ENCODE measurements around the gene ZNF644. TPM values are rescaled to one million over a fixed set of nuclear protein-coding genes. Genes with fewer than 3 reads are reported as not detected.
"Not testable (repeated sequence)": the region's sequence is repeated elsewhere in the genome, so short reads cannot be mapped to it uniquely, and the experiment has no call there.

Gene ZNF644
- total RNA-seq, 1 experiment from 2014 or later: 55.9 TPM

GRCh38 chr1:90899263-90899662, 122.6 kb downstream of the ZNF644 start:
- no peak overlapping the region for H3K4me3 ChIP-seq (replicated peaks in 1 of 2; ENCODE audit: low read depth in 1 of 2, low read length in 2 of 2)
- H3K9ac ChIP-seq (ENCODE audit: low read length): no peak overlapping the region
- H3K9me3 ChIP-seq (ENCODE audit: control insufficient read depth in 1 of 2, insufficient read depth in 1 of 2, low read depth in 1 of 2, low read length in 2 of 2): no peaks in the 10 kb centered on the region
- no peak for DNase-seq (ENCODE audit: low read depth, low spot score)
- no peak overlapping the region for H2AFZ ChIP-seq (ENCODE audit: low read depth, low read length, poor library complexity, severe bottlenecking)
- BruUV-seq (replicated peaks): no TSS peak
- H3K79me2 ChIP-seq (ENCODE audit: insufficient read depth, low read length): peaks cover 5% of the 10 kb centered on the region; the same call in 1 of the 2 replicates
- H3K4me1 ChIP-seq (ENCODE audit: control insufficient read depth in 1 of 2, insufficient read depth in 2 of 2, low read length in 2 of 2): no peaks in the 10 kb centered on the region
- no peaks in the 10 kb centered on the region for H3K36me3 ChIP-seq (ENCODE audit: control insufficient read depth in 1 of 2, insufficient read depth in 2 of 2, low read length in 2 of 2)
- intact Hi-C loops (cut with micrococcal nuclease): no loop called here
- ChIA-PET CTCF (no interaction called here), POLR2A (no interaction called here), RAD21 (ENCODE audit: low non-redundant PET in 1 of 2, low total read pairs in 2 of 2, uncharacterized antibody in 2 of 2, unreplicated experiment in 2 of 2) (no interaction called here)
- H3K27ac ChIP-seq (ENCODE audit: low read depth, low read length): no peak overlapping the region
- H3K4me2 ChIP-seq (ENCODE audit: low read length): no peak overlapping the region
- no peak for TF ChIP-seq CTCF (IDR thresholded peaks at IDR 0.05 in 2 of 3, conservative IDR thresholded peaks at IDR 0.05 in 1 of 3; ENCODE audit: borderline replicate concordance in 1 of 3, insufficient read depth in 1 of 3, low read depth in 2 of 3, low read length in 2 of 3)
- TF ChIP-seq, protein P1, sequence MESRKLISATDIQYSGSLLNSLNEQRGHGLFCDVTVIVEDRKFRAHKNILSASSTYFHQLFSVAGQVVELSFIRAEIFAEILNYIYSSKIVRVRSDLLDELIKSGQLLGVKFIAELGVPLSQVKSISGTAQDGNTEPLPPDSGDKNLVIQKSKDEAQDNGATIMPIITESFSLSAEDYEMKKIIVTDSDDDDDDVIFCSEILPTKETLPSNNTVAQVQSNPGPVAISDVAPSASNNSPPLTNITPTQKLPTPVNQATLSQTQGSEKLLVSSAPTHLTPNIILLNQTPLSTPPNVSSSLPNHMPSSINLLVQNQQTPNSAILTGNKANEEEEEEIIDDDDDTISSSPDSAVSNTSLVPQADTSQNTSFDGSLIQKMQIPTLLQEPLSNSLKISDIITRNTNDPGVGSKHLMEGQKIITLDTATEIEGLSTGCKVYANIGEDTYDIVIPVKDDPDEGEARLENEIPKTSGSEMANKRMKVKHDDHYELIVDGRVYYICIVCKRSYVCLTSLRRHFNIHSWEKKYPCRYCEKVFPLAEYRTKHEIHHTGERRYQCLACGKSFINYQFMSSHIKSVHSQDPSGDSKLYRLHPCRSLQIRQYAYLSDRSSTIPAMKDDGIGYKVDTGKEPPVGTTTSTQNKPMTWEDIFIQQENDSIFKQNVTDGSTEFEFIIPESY (IDR thresholded peaks at IDR 0.05; ENCODE audit: extremely low read depth, insufficient replicate concordance, low read length): no peak
- TF ChIP-seq, protein P2, sequence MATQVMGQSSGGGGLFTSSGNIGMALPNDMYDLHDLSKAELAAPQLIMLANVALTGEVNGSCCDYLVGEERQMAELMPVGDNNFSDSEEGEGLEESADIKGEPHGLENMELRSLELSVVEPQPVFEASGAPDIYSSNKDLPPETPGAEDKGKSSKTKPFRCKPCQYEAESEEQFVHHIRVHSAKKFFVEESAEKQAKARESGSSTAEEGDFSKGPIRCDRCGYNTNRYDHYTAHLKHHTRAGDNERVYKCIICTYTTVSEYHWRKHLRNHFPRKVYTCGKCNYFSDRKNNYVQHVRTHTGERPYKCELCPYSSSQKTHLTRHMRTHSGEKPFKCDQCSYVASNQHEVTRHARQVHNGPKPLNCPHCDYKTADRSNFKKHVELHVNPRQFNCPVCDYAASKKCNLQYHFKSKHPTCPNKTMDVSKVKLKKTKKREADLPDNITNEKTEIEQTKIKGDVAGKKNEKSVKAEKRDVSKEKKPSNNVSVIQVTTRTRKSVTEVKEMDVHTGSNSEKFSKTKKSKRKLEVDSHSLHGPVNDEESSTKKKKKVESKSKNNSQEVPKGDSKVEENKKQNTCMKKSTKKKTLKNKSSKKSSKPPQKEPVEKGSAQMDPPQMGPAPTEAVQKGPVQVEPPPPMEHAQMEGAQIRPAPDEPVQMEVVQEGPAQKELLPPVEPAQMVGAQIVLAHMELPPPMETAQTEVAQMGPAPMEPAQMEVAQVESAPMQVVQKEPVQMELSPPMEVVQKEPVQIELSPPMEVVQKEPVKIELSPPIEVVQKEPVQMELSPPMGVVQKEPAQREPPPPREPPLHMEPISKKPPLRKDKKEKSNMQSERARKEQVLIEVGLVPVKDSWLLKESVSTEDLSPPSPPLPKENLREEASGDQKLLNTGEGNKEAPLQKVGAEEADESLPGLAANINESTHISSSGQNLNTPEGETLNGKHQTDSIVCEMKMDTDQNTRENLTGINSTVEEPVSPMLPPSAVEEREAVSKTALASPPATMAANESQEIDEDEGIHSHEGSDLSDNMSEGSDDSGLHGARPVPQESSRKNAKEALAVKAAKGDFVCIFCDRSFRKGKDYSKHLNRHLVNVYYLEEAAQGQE (IDR thresholded peaks at IDR 0.05; ENCODE audit: low read depth): no peak
- no peak for TF ChIP-seq EGR1 (IDR thresholded peaks at IDR 0.05; ENCODE audit: low read depth)
- TF ChIP-seq ZNF274 (IDR thresholded peaks at IDR 0.05; ENCODE audit: low read depth, low read length): no peak
- no peak for TF ChIP-seq CBX3 (IDR thresholded peaks at IDR 0.05; ENCODE audit: low read depth)
- TF ChIP-seq JUND (IDR thresholded peaks at IDR 0.05): no peak
- no peaks in the 10 kb centered on the region for H4K20me1 ChIP-seq (ENCODE audit: insufficient read depth)
- no peaks in the 10 kb centered on the region for H3K27me3 ChIP-seq (ENCODE audit: insufficient read depth, low read length)
- ATAC-seq: no peak
- H3K9me2 ChIP-seq (ENCODE audit: insufficient read depth): no peaks in the 10 kb centered on the region; the same call in 1 of the 2 replicates

GRCh38 chr1:90893679-90894078, 128.2 kb downstream of the ZNF644 start:
- ATAC-seq; CTCF ChIA-PET; H3K4me1 ChIP-seq (ENCODE audit: control insufficient read depth in 1 of 2, insufficient read depth in 2 of 2, low read length in 2 of 2); H3K79me2 ChIP-seq (ENCODE audit: insufficient read depth, low read length); H3K4me3 ChIP-seq (replicated peaks in 1 of 2; ENCODE audit: low read depth in 1 of 2, low read length in 2 of 2); H3K4me2 ChIP-seq (ENCODE audit: low read length); H3K9me2 ChIP-seq (ENCODE audit: insufficient read depth); H4K20me1 ChIP-seq (ENCODE audit: insufficient read depth); DNase-seq (ENCODE audit: low read depth, low spot score); H3K27me3 ChIP-seq (ENCODE audit: insufficient read depth, low read length); H3K36me3 ChIP-seq (ENCODE audit: control insufficient read depth in 1 of 2, insufficient read depth in 2 of 2, low read length in 2 of 2); intact Hi-C loops (cut with micrococcal nuclease); BruUV-seq (replicated peaks); H3K9me3 ChIP-seq (ENCODE audit: control insufficient read depth in 1 of 2, insufficient read depth in 1 of 2, low read depth in 1 of 2, low read length in 2 of 2); H3K27ac ChIP-seq (ENCODE audit: low read depth, low read length); H3K9ac ChIP-seq (ENCODE audit: low read length); H2AFZ ChIP-seq (ENCODE audit: low read depth, low read length, poor library complexity, severe bottlenecking); POLR2A ChIA-PET; RAD21 ChIA-PET (ENCODE audit: low non-redundant PET in 1 of 2, low total read pairs in 2 of 2, uncharacterized antibody in 2 of 2, unreplicated experiment in 2 of 2): not testable (repeated sequence)
